Gastrocnemius medialis (tissue), 4 donors: Measurements from ENCODE around the gene MUL1. TPM values are rescaled to one million over a fixed set of nuclear protein-coding genes. Genes with fewer than 3 reads are reported as not detected.

Experiments used
- ATAC-seq, 2 donors: fragments of 150-250 bp; one replicate each; pipeline ENCODE4 v1.9.1; 2016
- DNase-seq, 2 donors: peaks; one replicate each; pipeline ENCODE4 v3.0.0-alpha.2; 2019
- H3K27ac ChIP-seq, 4 donors: fragments of 200-600 bp; sonication (generic); 1 replicate in 1 of 4; 2 replicates in 3 of 4; pipeline ENCODE4 v1.5.1; 2016 to 2018; ENCODE audit warnings: mild to moderate bottlenecking in 2 of 4, moderate library complexity in 1 of 4
- H3K27me3 ChIP-seq, 3 donors: fragments of 200-600 bp; sonication (generic) in 2 of 3; 1 replicate in 1 of 3; 2 replicates in 2 of 3; pipeline versions ENCODE4 v1.5.1 to v1.6.0; 2016 to 2019; ENCODE audit warnings: mild to moderate bottlenecking in 1 of 3, moderate library complexity in 1 of 3
- H3K36me3 ChIP-seq, 2 donors: fragments of 200-600 bp; sonication (generic) in 1 of 2; one replicate each; pipeline ENCODE4 v1.5.1; 2017 to 2018
- H3K4me1 ChIP-seq, 2 donors: fragments of 200-600 bp; sonication (generic) in 1 of 2; one replicate each; pipeline ENCODE4 v1.5.1; 2016 to 2017; ENCODE audit warnings: mild to moderate bottlenecking in 2 of 2
- H3K4me3 ChIP-seq, 4 donors: fragments of 200-600 bp; sonication (generic) in 3 of 4; 1 replicate in 1 of 4; 2 replicates in 3 of 4; pipeline ENCODE4 v1.5.1; 2016 to 2019; ENCODE audit warnings: mild to moderate bottlenecking in 2 of 4
- H3K9me3 ChIP-seq, 3 donors: fragments of 200-600 bp; sonication (generic) in 2 of 3; 1 replicate in 1 of 3; 2 replicates in 2 of 3; pipeline ENCODE4 v1.5.1; 2016 to 2019
- CTCF ChIP-seq, 5 experiments: fragments of 450-650 bp in 3 of 5; fragments of 200-600 bp in 2 of 5; sonication (generic) in 2 of 5; IDR thresholded peaks in 4 of 5; conservative IDR thresholded peaks in 1 of 5; 1 replicate in 4 of 5; 2 replicates in 1 of 5; pipeline ENCODE4 v1.5.1; 2016 to 2019; ENCODE audit warnings: antibody characterized with exemption in 5 of 5, mild to moderate bottlenecking in 3 of 5, moderate library complexity in 3 of 5
- POLR2A ChIP-seq, 2 donors: fragments of 450-650 bp; IDR thresholded peaks; one replicate each; pipeline ENCODE4 v1.6.1; 2017; ENCODE audit warnings: antibody characterized with exemption in 2 of 2, mild to moderate bottlenecking in 2 of 2, moderate library complexity in 2 of 2
- in situ Hi-C, 4 donors: fragments of 200-750 bp; cut with MboI; loops; one replicate each; pipeline versions ENCODE4 v1.15.0 to v1.8.0; 2017; ENCODE audit warnings: low sequenced_read_pairs in 4 of 4
- intact Hi-C: fragments of 100-400 bp; cut with DNase I; formaldehyde crosslinking; loops from one replicate; pipeline ENCODE4 v1.15.1; 2023; ENCODE audit warnings: low total_unique reads
- total RNA-seq, 4 donors: library from RNA; depleted of rRNA; stranded (reverse); fragments of >200 nt; gene quantifications; one replicate each; pipeline versions ENCODE4 v1.1.0 to v1.2.3, GENCODE V29; 2016

Gene MUL1
- total RNA-seq, 4 donors from 2014 or later = 32.8 to 44.5 (median 38.8) TPM

- ATAC-seq (no peak), DNase-seq (no peak)
- no peaks in the 10 kb centered on the region for H3K36me3 ChIP-seq
- H3K4me1 ChIP-seq = peaks cover 0 to 5% of the 10 kb centered on the region in 2 donors
- no peak overlapping the region for H3K4me3 ChIP-seq
- H3K9me3 ChIP-seq = no peaks in the 10 kb centered on the region
- no peak for TF ChIP-seq CTCF (IDR thresholded peaks at IDR 0.05 in 4 of 5, conservative IDR thresholded peaks at IDR 0.05 in 1 of 5)
- in situ Hi-C loops (no loop called here), intact Hi-C loops (no loop called here)
- peaks cover 12 to 17% (median 15%) of the 10 kb centered on the region in 3 donors for H3K27me3 ChIP-seq
- no peak overlapping the region for H3K27ac ChIP-seq
Observed at GRCh38 chr1:20472121-20472520, 35.8 kb downstream of the MUL1 start.

GRCh38 chr1:20470194-20470593 is 37.8 kb downstream of the MUL1 start:
- peaks cover 0 to 2% (median 0%) of the 10 kb centered on the region in 3 donors for H3K27me3 ChIP-seq
- no peak overlapping the region for H3K27ac ChIP-seq
- no peaks in the 10 kb centered on the region for H3K4me1 ChIP-seq
- intact Hi-C loops (no loop called here), in situ Hi-C loops (no loop called here)
- H3K4me3 ChIP-seq = no peak overlapping the region
- no peaks in the 10 kb centered on the region for H3K36me3 ChIP-seq
- ATAC-seq (no peak), DNase-seq (no peak)
- no peaks in the 10 kb centered on the region for H3K9me3 ChIP-seq
- TF ChIP-seq CTCF (IDR thresholded peaks at IDR 0.05 in 4 of 5, conservative IDR thresholded peaks at IDR 0.05 in 1 of 5) (no peak), POLR2A (IDR thresholded peaks at IDR 0.05) (no peak)

GRCh38 chr1:20469406-20470076 is 38.4 kb downstream of the MUL1 start:
- in situ Hi-C loops = no loop called here

GRCh38 chr1:20466273-20466672 is 41.7 kb downstream of the MUL1 start:
- in situ Hi-C loops = no loop called here
- Histone ChIP-seq H3K36me3 (no peaks in the 10 kb centered on the region), H3K4me1 (no peaks in the 10 kb centered on the region), H3K27me3 (no peaks in the 10 kb centered on the region), H3K9me3 (no peaks in the 10 kb centered on the region), H3K4me3 (no peak overlapping the region), H3K27ac (no peak overlapping the region)
- intact Hi-C loops = no loop called here
- ATAC-seq (no peak), DNase-seq (no peak)
- TF ChIP-seq CTCF (IDR thresholded peaks at IDR 0.05 in 4 of 5, conservative IDR thresholded peaks at IDR 0.05 in 1 of 5) = no peak

More at GRCh38 chr1:20469406-20470076, 38.4 kb downstream of the MUL1 start:
- no peaks in the 10 kb centered on the region for H3K4me1 ChIP-seq
- H3K27me3 ChIP-seq = no peaks in the 10 kb centered on the region
- DNase-seq (no peak), ATAC-seq (no peak)
- no peak overlapping the region for H3K27ac ChIP-seq
- H3K4me3 ChIP-seq = no peak overlapping the region
- no peaks in the 10 kb centered on the region for H3K9me3 ChIP-seq
- H3K36me3 ChIP-seq = no peaks in the 10 kb centered on the region
- TF ChIP-seq POLR2A (IDR thresholded peaks at IDR 0.05) = no peak
- TF ChIP-seq CTCF (IDR thresholded peaks at IDR 0.05 in 4 of 5, conservative IDR thresholded peaks at IDR 0.05 in 1 of 5) = no peak
- intact Hi-C loops = no loop called here

GRCh38 chr1:20465187-20465586 is 42.8 kb downstream of the MUL1 start:
- H3K4me1 ChIP-seq = no peaks in the 10 kb centered on the region
- TF ChIP-seq POLR2A (IDR thresholded peaks at IDR 0.05) (no peak), CTCF (IDR thresholded peaks at IDR 0.05 in 4 of 5, conservative IDR thresholded peaks at IDR 0.05 in 1 of 5) (no peak)
- in situ Hi-C loops = no loop called here
- no peaks in the 10 kb centered on the region for H3K36me3 ChIP-seq
- H3K9me3 ChIP-seq = no peaks in the 10 kb centered on the region
- ATAC-seq (no peak), DNase-seq (no peak)
- no peak overlapping the region for H3K4me3 ChIP-seq
- H3K27ac ChIP-seq = no peak overlapping the region
- H3K27me3 ChIP-seq = no peaks in the 10 kb centered on the region
- intact Hi-C loops = no loop called here
